SU-DHL-6 (cell line): ENCODE results near the gene TRIM54.

ENCODE experiments used
- CTCF ChIP-seq: fragments of 200-600 bp; sonication (generic); IDR thresholded peaks from one replicate; pipeline ENCODE4 v1.5.1; 2017; ENCODE audit warnings: antibody characterized with exemption, mild to moderate bottlenecking, low read length, moderate library complexity; ENCODE audit not compliant: insufficient read depth, poor library complexity, severe bottlenecking
- EZH2phosphoT487 ChIP-seq: fragments of 200-600 bp; sonication (generic), shearing (Covaris generic); conservative IDR thresholded peaks from 2 replicates; pipeline ENCODE4 v1.6.1; 2018; ENCODE audit warnings: mild to moderate bottlenecking, antibody characterized with exemption, low read length, moderate library complexity, mixed read lengths

GRCh38 chr2:27281855-27282559 is at the start of gene TRIM54:
- no peak for TF ChIP-seq CTCF
- TF ChIP-seq EZH2phosphoT487 = no peak
